Fibroblast of peridontal ligament (primary cell): ENCODE measurements around the gene THOC1.
A peak's percentile ranks its signal among the peaks of the same experiment; 100 is the strongest.

Experiments
- DNase-seq: peaks from one replicate; pipeline ENCODE4 v3.0.0-alpha.2; 2010; ENCODE audit errors: extremely low read depth

The THOC1 gene

DNA sequence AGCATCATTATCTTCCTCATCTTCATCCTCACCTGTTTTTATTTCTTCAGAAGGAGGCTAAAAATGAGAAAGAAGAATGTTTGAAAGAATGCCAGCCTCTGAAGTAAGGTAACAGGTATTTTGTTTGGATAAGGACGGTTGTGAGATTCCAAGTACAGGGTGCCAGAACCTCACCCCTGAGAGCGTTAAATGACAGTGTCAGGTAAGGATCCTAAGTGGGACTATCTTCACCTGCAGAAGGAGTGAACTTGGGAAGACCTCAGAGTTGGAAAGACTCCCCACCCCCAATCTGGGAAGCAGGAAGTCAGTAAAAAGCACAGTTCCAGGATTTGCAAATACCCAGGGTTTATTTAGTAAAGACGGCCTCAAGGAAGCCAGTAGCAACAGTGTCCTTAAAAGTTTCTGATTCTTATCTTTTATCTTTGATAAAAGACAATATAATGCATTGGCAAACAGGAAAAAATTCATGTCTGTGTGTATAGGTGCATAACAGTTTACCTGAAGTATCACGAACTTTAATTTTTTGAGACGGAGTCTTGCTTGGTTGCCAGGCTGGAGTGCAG lies 52.3 kb downstream of the THOC1 start:
- no peak for DNase-seq

DNA sequence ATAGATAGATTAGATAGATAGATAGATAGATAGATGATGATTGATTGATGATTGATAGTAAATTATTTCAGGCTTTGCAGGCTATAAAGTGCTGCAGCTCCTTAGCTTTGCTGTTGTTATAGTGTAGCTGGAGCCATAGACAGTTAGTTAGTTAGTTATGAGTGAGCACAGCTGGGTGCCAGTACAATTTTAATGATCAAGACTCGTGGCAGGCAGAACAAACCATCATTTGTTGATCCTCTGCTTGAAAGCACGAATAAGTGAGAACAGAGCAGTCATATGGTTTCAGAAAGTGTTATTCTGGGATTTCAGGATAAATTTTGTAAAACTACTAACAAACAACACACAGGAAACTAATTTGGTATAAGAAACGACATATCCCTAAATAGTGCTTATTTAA lies 53.9 kb downstream of the THOC1 start:
- no peak for DNase-seq

DNA sequence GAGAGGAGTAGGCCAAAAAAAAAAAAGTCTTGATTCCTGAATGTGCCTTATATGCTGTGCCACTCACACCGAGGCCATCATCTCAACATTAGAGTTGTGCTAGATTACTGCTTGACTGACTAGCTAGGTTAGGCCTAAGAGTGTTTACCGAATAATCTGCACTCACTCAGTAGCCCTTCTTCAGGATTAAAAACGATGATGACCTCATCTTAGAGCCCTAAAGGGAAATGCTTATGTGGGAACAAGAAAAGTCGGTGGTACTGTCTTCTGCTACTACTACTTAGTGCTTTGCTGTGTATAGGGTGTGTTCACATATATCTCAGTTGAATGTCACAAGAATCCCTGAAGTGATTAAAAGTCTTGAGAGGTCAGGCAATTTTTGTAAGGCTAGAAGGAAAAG lies 54.3 kb downstream of the THOC1 start:
- DNase-seq = no peak

DNA sequence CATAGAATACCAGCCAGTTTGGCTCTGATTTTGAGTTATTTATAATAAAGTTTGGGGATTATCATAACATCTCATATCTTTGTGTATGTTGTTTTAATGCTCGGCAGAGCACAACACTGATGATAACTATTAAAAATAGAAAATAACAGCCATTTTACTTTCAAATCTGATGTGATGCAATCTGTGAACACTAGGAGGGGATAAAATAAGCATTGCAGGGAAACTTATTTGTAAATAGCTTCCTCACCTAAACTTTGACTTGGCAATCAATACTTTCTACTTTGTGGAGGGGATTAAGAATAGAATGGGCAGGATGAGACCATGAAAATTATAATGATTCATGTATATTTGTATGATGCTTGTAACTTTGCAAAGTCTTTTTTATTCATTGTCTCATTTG lies 55.1 kb downstream of the THOC1 start:
- peak; percentile 7 for DNase-seq

DNA sequence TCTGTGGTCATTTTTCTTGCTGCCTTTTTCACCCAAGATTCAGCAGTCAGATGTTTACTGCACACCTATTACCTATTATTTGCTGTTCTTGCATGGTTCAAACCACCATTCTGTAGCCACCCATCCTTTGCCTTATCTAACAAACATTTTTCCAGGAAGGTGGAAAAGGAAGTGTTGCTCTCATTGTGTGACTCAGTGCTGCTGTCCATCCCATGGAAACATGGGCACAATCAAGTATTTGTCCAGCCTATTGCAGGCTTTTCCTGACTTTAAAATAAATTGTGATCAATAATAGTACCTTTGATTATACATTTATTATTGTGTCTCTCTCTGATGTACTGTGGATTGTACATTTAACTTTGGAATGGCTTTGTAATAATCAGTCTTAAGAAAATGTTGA lies 56.3 kb downstream of the THOC1 start:
- no peak for DNase-seq

DNA sequence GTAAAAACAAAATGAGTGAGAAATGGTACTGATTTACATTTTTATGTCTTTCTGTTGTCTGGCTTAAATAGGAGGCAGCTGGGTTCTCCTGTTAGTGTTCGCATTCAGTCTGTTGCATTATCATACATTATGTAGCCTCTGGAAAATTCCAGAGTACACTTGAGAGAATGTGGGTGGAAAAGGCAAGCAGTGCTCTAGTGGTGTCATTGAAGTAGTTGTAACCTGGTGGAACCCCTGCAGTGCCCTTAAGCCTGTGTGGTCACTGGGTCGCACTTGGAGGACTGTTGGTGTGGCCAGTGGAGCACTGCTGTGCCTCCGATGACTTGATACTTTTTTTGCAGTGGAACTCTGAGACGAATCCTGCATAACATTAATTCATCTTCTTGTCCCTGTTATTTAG lies 57.1 kb downstream of the THOC1 start:
- DNase-seq = no peak

DNA sequence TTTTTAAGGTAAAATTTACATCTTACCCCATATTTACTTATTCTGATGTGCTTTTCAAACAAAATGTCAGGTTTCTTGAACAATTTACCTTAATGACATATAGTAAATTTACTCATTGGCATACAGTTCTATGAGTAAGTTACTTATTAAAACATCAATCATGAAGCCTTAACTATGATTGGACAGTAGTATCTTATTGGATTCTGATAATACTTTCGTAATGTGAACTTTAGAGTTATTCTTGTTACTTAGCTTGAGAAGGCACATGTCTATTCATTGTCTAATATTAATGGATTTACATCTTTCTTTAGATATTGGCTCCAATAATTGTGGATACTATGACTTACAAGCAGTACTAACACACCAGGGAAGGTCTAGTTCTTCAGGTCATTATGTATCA lies 57.8 kb downstream of the THOC1 start:
- no peak for DNase-seq

DNA sequence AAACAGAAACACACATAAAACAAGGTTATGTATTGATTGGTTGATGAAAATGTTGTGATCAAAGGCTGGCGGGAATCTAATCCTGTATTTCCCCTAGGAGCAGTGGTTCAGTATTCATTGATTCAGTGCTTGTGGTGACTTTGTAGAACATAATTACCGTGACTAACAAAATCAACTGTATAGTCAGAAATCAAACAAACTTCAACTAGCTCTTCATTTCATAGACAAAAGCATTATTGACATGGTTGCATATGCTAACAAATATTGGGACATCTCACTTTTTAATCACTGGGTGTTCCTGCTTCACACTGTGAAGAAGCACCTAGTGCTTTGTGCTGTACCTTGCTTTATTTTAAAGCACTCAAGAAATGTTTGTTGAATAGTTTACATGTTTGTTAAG lies 68.1 kb downstream of the THOC1 start:
- DNase-seq = no peak

DNA sequence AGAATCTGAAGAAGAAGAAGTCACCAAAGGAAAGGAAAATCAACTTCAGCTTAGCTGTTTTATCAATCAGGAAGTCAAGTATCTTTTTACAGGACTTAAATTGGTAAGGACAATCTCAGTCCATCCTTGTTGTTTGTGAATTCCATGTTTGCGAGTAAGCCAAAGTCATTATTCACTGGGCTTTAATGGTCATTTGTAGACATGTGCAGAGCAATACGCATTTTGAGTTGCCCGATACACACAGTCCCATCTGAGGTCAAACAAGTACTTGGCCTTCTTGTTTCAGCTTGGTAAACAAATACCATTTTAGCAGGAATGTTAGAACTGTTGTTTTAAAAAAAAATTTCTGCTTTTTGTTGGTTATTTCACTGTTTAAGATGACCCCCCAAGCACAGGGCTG lies 68.6 kb downstream of the THOC1 start:
- no peak for DNase-seq

DNA sequence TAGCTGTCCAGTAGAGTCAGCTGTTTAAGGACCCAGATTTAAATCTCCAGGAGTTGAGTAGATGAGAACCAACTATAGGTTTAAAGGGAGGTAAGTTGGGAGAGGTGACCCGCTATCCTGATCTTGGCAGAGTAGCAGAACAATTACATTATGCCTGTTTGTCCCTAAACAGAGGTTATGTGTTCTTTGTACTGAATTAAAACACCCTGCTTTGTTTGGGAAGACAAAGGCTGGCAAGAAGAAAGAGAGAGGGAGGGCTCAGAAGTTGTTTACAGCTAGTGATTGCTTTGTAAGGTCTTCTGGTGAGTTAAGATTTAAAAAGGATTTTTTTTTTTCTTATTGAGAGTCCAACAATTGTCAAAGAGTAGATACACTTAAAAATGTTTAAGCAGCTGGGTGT lies 72.2 kb downstream of the THOC1 start:
- DNase-seq = no peak

DNA sequence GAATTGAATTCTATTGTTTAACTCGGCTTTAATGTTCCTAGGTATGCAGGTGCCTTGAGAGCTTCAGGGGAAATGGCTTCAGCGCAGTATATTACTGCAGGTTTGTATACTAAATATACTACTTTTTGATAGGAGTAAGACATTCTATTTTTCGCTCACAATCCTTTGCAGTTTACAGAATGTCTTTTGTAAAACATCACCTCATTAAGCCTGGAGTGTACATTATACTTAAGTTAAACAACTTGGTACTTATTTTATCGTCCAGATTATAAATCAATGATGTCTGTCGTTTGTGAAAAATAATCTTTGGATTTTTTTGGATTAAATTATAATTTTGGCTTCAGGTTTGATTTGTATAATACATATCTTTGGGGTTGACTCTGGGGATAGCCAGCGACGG lies 75.0 kb downstream of the THOC1 start:
- DNase-seq = no peak

DNA sequence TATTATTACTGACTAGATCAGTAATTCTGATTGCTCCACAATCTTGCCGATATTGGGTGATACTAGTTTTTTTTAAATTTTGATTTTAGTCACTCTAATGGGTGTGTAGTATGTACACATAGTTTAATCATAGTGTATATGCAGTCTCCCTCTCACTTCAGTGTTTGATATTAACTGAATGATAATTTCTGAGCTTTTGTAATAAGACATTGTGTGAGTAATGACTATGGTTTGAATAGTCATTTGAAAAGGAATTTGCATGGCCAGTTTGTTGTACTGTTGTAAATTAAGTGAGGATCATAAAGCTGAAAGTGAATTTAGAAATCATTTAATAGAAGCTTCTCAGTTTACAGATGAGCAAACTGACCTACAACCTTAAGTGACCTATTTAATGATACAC lies 76.1 kb downstream of the THOC1 start:
- no peak for DNase-seq

DNA sequence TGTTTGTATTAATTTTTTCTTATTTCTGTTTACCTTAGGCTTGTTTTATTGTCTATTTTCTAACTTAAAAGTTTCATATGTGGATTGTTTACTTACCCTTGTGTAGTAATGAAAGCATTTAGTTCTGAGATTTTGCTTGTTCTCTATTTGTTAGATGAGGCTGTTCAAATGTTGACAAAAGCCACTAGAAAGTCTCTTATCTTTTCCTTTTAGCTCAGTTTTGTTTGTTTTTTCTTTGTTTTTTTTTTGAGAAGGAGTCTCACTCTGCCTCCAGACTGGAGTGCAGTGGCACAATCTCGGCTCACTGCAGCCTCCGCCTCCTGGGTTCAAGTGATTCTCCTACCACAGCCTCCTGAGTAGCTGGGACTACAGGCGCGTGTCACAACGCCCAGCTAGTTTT lies 78.6 kb downstream of the THOC1 start:
- DNase-seq = no peak

DNA sequence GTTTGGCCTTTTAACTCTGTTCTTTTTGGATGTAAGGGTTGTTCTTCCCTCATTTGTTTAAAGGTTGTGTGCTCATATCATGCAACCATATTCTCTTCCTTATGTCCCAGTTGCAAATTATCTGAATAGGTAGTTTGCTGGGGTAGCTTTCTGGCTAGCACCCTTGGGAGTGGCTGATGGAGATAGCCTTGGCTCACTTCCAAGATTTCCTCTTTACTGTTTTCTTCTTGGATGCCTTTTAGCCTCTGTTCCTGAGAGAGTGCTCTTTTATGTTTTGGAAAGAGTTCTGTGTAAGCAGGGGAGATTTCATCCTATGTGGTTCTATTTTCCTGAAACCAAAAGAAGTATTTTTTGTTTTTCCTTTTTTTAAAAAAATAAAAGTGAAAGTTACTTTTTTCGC lies 84.1 kb downstream of the THOC1 start:
- peak; percentile 42 for DNase-seq

DNA sequence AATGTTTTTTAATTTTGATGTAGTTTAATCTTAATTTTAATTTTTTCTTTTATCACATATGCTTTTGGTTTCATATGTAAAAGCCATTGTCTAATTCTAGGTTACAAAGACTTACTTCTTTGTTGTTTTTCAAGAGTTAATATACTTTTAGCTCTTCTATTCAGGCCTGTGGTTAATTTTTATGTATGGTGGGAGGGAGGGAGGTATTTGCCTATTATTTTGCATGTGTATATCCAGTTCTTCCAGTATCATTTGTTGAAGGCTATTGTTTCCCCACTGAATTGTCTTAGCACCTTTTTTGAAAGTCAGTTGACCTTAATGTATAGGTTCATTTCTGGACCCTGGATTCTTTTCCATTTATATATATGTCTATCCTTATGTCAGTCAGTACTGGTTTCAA lies 86.1 kb downstream of the THOC1 start:
- DNase-seq = no peak

DNA sequence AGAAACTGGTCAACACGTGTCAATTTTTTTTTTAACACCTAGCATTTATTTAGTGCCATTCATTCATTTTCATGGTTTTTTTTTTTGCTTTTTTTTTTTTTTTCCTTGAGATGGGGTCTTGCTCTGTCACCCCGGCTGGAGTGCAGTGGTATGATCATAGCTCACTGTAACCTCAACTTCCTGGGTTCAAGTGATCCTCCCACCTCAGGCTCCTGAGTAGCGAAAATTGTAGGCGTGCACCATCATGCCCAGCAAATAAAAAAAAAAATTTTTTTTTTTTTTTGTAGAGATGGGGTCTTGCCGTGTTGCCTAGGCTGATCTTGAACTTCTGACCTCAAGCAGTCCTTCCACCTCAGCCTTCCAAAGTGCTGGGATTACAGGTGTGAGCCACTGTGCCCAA lies 88.3 kb downstream of the THOC1 start:
- no peak for DNase-seq

DNA sequence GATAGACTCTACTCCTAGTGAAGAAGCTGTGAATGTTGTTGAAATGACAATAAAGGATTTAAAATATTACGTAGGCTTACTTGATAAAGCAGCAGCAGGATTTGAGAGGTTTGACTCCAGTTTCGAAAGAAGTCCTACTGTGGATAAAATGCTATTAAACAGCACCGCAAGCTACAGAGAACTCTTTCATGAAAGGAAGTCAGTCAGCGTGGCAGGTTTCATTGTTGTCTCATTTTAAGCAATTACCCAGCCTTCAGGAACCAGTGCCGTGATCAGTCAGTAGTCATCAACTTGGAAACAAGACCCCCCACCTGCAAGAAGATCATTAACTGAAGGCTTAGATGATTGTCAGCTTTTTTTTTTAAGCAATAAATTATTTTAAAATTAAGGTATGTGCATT lies 95.5 kb downstream of the THOC1 start:
- no peak for DNase-seq
